GM21576 (cell line): ENCODE results near the gene ADGRL3.
"Not testable (repeated sequence)": the region's sequence is repeated elsewhere in the genome, so short reads cannot be mapped to it uniquely, and the experiment has no call there.

Source experiments
- ATAC-seq: cut with Tn5 transposase; IDR thresholded peaks from one replicate; pipeline ENCODE4 v1.9.1; 2021; ENCODE audit warnings: mild to moderate bottlenecking, moderate library complexity; ENCODE audit not compliant: unreplicated experiment

Gene ADGRL3

GRCh38 chr4:61924131-61924530 lies 724.0 kb downstream of the ADGRL3 start:
- ATAC-seq = no peak

- no peak for ATAC-seq
Measured at GRCh38 chr4:61933527-61933926, 733.4 kb downstream of the ADGRL3 start.

DNA sequence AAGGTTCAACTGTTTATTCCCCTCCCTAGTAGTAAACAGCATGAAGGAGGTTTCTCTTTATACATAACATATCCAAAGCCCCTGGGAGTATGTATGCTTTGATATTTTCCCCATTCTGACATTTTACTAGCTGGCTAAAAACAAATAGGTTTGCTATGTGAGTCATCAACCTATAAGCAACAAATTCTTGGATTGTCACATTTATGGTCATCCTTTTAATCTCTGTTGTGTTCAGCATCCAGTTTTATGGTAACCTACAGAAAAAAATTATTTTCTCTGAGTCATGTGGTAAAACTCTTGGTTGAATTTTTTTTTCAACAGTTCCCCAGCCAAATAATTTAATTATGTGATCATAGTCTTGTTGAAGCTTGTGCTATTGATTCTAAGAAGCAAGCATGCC lies 734.1 kb downstream of the ADGRL3 start:
- no peak for ATAC-seq

DNA sequence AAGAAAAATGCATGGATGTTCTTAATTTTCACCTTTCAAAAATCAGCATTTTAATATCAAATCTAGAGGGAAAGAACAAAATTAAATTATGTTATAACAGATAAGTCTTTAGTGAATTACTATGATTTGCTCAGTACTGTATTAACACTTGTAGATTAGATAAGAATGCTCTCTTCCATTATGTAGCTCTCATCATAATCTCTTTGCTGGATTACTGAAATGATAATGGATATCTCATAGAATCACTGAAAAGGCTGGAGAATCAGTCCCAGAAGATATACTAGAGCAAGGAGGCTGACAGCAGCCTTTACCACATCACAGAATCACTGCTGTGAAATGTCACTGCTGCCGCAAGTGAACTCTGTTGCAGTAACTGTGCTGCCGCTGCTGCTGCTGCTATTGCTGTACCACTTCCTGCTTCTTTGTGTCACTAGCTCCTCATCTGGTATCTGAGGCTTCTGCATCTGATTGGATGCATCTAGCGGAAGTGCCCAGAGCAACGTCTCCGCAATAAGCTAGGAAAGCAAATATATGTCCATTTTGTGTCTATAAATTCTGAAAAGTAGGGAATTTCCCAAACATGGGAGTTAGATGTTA lies 738.2 kb downstream of the ADGRL3 start:
- ATAC-seq = no peak

- no peak for ATAC-seq
Measured at GRCh38 chr4:61950625-61951024, 750.5 kb downstream of the ADGRL3 start.

- no peak for ATAC-seq
Measured at GRCh38 chr4:61953386-61953785, 753.3 kb downstream of the ADGRL3 start.

DNA sequence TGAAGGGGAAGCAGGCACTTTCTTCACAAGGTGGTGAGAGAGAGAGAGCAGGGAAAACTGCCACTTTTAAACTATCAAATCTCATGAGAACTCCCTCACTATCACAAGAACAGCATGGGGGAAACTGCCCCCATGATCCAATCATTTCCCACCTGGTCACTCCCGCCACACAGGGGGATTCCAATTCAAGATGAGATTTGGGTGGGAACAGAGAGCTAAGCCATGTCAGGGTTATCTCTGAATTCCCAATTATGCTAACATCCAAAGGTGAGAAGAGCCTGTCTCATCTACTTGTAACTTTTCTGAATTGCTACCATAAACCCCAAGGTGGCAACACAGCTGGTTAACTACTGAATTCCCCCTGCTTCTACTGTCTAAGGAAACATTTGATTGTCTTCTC lies 758.5 kb downstream of the ADGRL3 start:
- no peak for ATAC-seq

GRCh38 chr4:61959087-61959486 lies 759.0 kb downstream of the ADGRL3 start:
- no peak for ATAC-seq

DNA sequence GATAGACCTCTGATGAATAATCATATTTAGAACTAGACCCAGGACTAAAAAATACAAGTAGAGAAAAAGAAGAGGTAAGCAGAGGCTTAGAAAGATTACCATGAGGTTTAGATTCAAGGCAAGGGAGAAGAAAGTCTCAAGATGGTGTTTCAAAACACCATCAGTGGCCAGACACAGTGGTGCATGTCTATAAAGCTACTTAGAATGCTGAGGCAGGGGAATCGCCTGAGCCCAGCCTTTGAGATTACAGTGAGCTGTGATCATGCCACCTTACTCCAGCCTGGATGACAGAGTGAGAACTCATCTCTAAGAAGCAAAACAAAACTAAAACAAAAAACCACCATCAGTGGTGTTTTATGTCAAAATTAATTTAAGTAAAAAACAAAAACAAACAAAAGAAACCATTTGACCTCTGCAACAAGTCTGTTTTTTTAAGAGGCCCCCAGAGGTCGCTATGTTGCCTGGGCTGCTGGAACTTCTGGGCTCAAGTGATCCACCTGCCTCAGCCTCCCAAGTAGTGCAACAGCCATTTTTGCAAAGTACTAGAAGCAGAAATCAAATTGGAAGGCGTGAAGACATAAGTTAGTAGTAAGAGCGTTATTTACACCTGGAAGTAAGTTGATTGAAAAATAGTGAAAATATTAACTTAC lies 784.3 kb downstream of the ADGRL3 start:
- ATAC-seq = no peak

DNA sequence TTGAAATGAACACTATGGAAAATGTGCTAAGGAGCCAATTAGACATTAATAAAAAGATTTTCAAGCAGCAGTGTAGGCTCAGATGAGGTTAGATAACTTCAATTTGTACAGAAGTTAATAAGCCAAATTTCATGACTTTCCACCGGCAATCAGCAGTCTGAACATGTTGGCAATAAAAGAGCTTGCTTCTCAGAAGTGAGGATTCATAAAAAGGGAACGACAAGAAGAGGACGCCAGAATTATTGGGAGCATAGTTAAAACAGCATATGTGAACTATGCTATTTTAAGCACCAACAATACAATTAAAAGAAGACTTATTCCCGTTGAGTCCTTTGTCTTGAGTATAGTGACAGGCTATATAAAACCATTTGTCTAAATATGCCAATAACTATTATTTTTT lies 785.3 kb downstream of the ADGRL3 start:
- no peak for ATAC-seq

- ATAC-seq = not testable (repeated sequence)
Measured at GRCh38 chr4:61986929-61987328, 786.8 kb downstream of the ADGRL3 start.

- no peak for ATAC-seq
Measured at GRCh38 chr4:61992351-61992750, 792.2 kb downstream of the ADGRL3 start.

- ATAC-seq = no peak
Measured at GRCh38 chr4:61994036-61994435, 793.9 kb downstream of the ADGRL3 start.

- no peak for ATAC-seq
Measured at GRCh38 chr4:61995717-61996340, 795.7 kb downstream of the ADGRL3 start.

GRCh38 chr4:61996943-61997342 lies 796.8 kb downstream of the ADGRL3 start:
- no peak for ATAC-seq

- ATAC-seq = no peak
Measured at GRCh38 chr4:61997831-61998230, 797.7 kb downstream of the ADGRL3 start.

GRCh38 chr4:62003695-62004094 lies 803.6 kb downstream of the ADGRL3 start:
- no peak for ATAC-seq

- no peak for ATAC-seq
Measured at GRCh38 chr4:62004881-62005280, 804.8 kb downstream of the ADGRL3 start.

DNA sequence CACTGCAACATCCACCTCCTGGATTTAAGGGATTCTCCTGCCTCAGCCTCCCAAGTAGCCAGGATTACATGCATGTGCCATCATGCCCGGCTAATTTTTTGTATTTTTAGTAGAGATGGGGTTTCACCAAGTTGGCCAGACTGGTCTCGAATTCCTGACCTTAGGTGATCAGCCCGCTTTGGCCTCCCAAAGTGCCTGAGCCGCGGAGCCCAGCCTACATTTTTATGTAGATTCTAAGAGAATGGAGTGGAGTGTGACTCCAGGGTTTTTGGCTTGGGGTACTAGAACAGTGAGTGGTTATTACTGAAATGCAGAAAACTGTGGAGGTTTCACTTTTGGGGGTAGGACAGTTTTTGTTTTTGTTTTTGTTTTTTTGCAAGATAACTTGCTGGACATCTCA lies 806.0 kb downstream of the ADGRL3 start:
- ATAC-seq = no peak

GRCh38 chr4:62015043-62015739 lies 815.1 kb downstream of the ADGRL3 start:
- no peak for ATAC-seq

DNA sequence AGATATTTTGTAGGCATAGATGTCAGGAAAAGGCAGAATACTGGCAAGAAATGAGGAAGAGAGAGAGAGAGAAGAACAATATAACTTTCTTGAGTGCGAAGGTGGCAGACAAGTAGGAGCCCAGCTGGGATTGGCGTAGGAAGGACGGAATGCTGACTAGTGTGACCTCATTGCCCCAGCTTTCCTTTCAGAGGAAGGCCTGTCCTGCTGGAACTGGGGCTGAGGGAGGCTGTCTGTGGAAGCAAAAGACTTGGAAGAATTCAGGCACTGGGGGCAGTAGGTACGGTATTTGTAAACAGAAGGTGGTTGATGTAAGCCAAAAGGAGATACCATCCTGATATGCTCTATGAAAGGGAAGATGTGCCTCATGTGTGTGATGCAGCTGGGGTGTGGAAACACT lies 818.4 kb downstream of the ADGRL3 start:
- ATAC-seq = no peak

DNA sequence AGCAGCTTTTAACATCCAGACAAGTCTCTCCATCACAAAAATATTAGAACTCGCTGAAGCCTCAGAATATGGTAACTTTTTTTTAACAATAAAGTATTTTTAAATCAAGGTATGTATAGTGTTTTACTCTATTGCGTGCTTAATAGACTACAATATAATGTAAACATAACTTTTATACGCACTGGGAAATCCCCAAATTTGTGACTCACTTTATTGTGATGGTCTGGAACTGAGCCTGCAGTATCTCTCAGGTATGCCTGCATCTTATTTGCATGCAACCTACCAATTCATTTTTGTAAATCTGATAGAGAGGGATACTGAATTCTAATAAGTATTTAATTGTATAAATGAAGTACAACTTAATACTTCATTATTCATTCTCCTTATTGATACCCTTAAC lies 823.5 kb downstream of the ADGRL3 start:
- no peak for ATAC-seq
